HepG2 (cell line): ENCODE data around the gene PBX2. TPM values are rescaled to one million over a fixed set of nuclear protein-coding genes. Genes with fewer than 3 reads are reported as not detected.

Experiments
- CCAR2 ChIP-seq: fragments of 200-400 bp; formaldehyde crosslinking; optimal IDR thresholded peaks from 2 replicates; pipeline ENCODE3; 2018; ENCODE audit warnings: low read depth, mild to moderate bottlenecking, low read length, moderate library complexity
- CREB1 ChIP-seq, 2 experiments: fragments of 450-650 bp in 1 of 2; IDR thresholded peaks; 2 replicates each; pipeline ENCODE4 v1.6.1; 2016 to 2017; ENCODE audit warnings: control low read depth in 1 of 2, mild to moderate bottlenecking in 1 of 2, missing compliant biosample characterization in 1 of 2, missing genetic modification characterization in 1 of 2
- CREBL2 ChIP-seq: sonication (generic); formaldehyde crosslinking; IDR thresholded peaks from 2 replicates; pipeline ENCODE4 v1.8.1; 2023; ENCODE audit warnings: missing genetic modification reagents, mild to moderate bottlenecking, borderline replicate concordance
- HES4 ChIP-seq: sonication (generic); formaldehyde crosslinking; IDR thresholded peaks from 2 replicates; pipeline ENCODE4 v1.9.0; 2021; ENCODE audit warnings: mild to moderate bottlenecking, missing genetic modification reagents, borderline replicate concordance
- HNRNPL ChIP-seq: fragments of 200-400 bp; formaldehyde crosslinking; IDR thresholded peaks from 2 replicates; pipeline ENCODE4 v1.6.1; 2017; ENCODE audit warnings: mild to moderate bottlenecking, low read depth, low read length
- ISX ChIP-seq: sonication (generic); formaldehyde crosslinking; conservative IDR thresholded peaks from 2 replicates; pipeline ENCODE4 v1.5.0; 2020; ENCODE audit warnings: missing genetic modification reagents
- MXI1 ChIP-seq: IDR thresholded peaks from 3 replicates; pipeline ENCODE4 v1.6.1; 2012; ENCODE audit warnings: low read depth, low read length, inconsistent platforms, borderline replicate concordance
- NFIB ChIP-seq: sonication (generic); formaldehyde crosslinking; IDR thresholded peaks from 2 replicates; pipeline ENCODE4 v1.9.0; 2021; ENCODE audit warnings: missing genetic modification reagents, mild to moderate bottlenecking, borderline replicate concordance
- NFRKB ChIP-seq: fragments of 450-650 bp; IDR thresholded peaks from 2 replicates; pipeline ENCODE4 v1.6.1; 2017
- NR3C1 ChIP-seq: sonication (generic); formaldehyde crosslinking; IDR thresholded peaks from 2 replicates; pipeline ENCODE4 v1.4.0; 2020; ENCODE audit warnings: missing genetic modification reagents
- PPARG ChIP-seq: conservative IDR thresholded peaks from 2 replicates; pipeline ENCODE4 v1.6.1; 2016; ENCODE audit warnings: missing biosample characterization, missing genetic modification reagents
- SALL2 ChIP-seq: sonication (generic); formaldehyde crosslinking; IDR thresholded peaks from 2 replicates; pipeline ENCODE4 v1.8.1; 2023; ENCODE audit warnings: mild to moderate bottlenecking, missing genetic modification reagents, inconsistent platforms
- SP2 ChIP-seq: sonication (generic); formaldehyde crosslinking; IDR thresholded peaks from 2 replicates; pipeline ENCODE4 v1.5.1; 2020; ENCODE audit warnings: mild to moderate bottlenecking, missing genetic modification reagents
- SRSF4 ChIP-seq: fragments of 200-400 bp; formaldehyde crosslinking; IDR thresholded peaks from one replicate; pipeline ENCODE4 v1.6.1; 2018; ENCODE audit warnings: mild to moderate bottlenecking, low read depth, low read length, moderate library complexity; ENCODE audit not compliant: poor library complexity, severe bottlenecking
- SRSF9 ChIP-seq: fragments of 200-400 bp; formaldehyde crosslinking; IDR thresholded peaks from 2 replicates; pipeline ENCODE4 v1.6.1; 2018; ENCODE audit warnings: borderline replicate concordance, mild to moderate bottlenecking, low read depth, low read length; ENCODE audit not compliant: insufficient read depth, poor library complexity, severe bottlenecking
- TCF12 ChIP-seq, 2 experiments: fragments of 450-650 bp in 1 of 2; sonication (generic) in 1 of 2; formaldehyde crosslinking in 1 of 2; IDR thresholded peaks; 2 replicates each; pipeline versions ENCODE4 v1.6.1 to v1.8.0; 2017 to 2022; ENCODE audit warnings: antibody characterized with exemption in 1 of 2, mild to moderate bottlenecking in 1 of 2, missing genetic modification reagents in 1 of 2, moderate library complexity in 1 of 2
- TFDP1 ChIP-seq: IDR thresholded peaks from 2 replicates; pipeline ENCODE4 v1.6.1; 2016; ENCODE audit warnings: missing compliant biosample characterization, missing genetic modification reagents, borderline replicate concordance
- ZFP1 ChIP-seq: IDR thresholded peaks from 2 replicates; pipeline ENCODE4 v1.6.1; 2016
- ZKSCAN1 ChIP-seq: fragments of 150-350 bp; IDR thresholded peaks from 2 replicates; pipeline ENCODE4 v1.6.1; 2014; ENCODE audit warnings: low read length
- ZNF282 ChIP-seq: fragments of 450-650 bp; IDR thresholded peaks from 2 replicates; pipeline ENCODE4 v1.6.1; 2018; ENCODE audit not compliant: partially characterized antibody
- ZNF441 ChIP-seq: sonication (generic); formaldehyde crosslinking; IDR thresholded peaks from 2 replicates; pipeline ENCODE4 v1.7.0; 2021; ENCODE audit warnings: missing genetic modification reagents, borderline replicate concordance
- ZNF598 ChIP-seq: sonication (generic); formaldehyde crosslinking; IDR thresholded peaks from 2 replicates; pipeline ENCODE4 v1.5.1; 2020; ENCODE audit warnings: mild to moderate bottlenecking, missing genetic modification reagents, borderline replicate concordance
- ZNF615 ChIP-seq: sonication (generic); formaldehyde crosslinking; IDR thresholded peaks from 2 replicates; pipeline ENCODE4 v1.5.0; 2020; ENCODE audit warnings: mild to moderate bottlenecking, missing genetic modification reagents, borderline replicate concordance
- polyA plus RNA-seq, 8 experiments: library from polyadenylated mRNA; depleted of rRNA in 3 of 8; stranded (reverse) in 7 of 8; unstranded in 1 of 8; fragments of >200 nt; fragmentation: Illumina TruSeq in 4 of 8; extraction: Trizol in 4 of 8; gene quantifications; 2 replicates each; pipeline versions ENCODE4 v1.2.1 to v1.2.3, GENCODE V29; 2011 to 2016; ENCODE audit warnings: low read depth in 4 of 8, missing spikeins in 1 of 8, mixed read lengths in 1 of 8; ENCODE audit not compliant: insufficient read depth in 1 of 8
- total RNA-seq, 5 experiments: library from RNA; depleted of rRNA; stranded (reverse); fragments of >200 nt; fragmentation: Illumina TruSeq; extraction: Trizol; gene quantifications; 2 replicates each; pipeline ENCODE4 v1.2.3, GENCODE V29; 2016; ENCODE audit warnings: low read depth in 1 of 5
- TF ChIP-seq, protein P1 (sequence below): sonication (generic); formaldehyde crosslinking; IDR thresholded peaks from 2 replicates; pipeline ENCODE4 v1.5.0; 2020; ENCODE audit warnings: missing genetic modification reagents
- TF ChIP-seq, protein P2 (sequence below): sonication (generic); formaldehyde crosslinking; IDR thresholded peaks from 2 replicates; pipeline ENCODE4 v1.4.0; 2020; ENCODE audit warnings: missing genetic modification reagents

Gene PBX2
- total and polyA plus RNA-seq, 2 of the 13 experiments (the other 11 are each of a cell fraction or from before 2014, with no cell fraction given): 42.3 to 77.8 TPM

DNA sequence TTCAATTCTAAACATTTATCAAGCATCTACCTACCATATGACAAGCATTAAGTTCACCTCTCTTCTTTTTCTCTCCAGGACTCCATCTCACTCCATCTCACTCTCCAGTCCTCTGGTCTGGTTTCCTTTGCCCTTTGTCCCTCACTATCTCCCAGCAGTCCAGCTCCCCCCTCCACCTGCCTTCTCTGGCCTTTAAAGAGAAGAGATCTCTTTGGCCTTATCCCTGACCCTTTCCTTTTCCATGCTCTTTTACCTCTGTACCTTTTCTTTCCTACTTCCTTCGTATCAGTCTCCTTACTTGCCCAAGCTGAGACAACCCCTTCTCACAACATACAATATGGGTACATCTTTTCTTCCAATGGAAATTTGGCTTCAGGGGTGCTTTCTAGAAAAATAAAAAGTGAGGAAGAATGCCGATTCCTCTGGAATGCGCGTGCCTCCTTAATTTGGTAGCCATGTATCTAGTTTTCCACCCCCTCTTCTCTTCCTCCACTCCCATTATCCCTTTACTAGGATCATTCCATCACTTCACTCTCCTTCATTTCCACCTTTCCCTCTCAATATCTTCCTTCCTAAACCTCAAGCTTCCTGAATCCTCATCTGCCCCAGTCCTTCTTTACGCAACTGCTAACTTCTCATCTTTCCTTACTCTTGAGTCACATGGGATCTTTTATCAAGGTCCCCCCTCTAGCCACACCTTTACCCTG is 13.4 kb downstream of the PBX2 start (continued):
- TF ChIP-seq NFIB (CRISPR knock-in tag) (no peak), TCF12 (IDR thresholded peaks at IDR 0.05) (no peak), TCF12 (CRISPR knock-in tag; IDR thresholded peaks at IDR 0.05) (no peak), ZKSCAN1 (no peak), TFDP1 (CRISPR knock-in tag) (no peak), ZNF441 (CRISPR knock-in tag) (no peak), NFRKB (0 out of 2 replicates have a peak, but pooled peaks have one; percentile 28), SP2 (CRISPR knock-in tag) (no peak), ZNF615 (CRISPR knock-in tag) (no peak), PPARG (CRISPR knock-in tag) (no peak), HNRNPL (no peak), CREBL2 (CRISPR knock-in tag) (no peak), ZNF282 (no peak), HES4 (CRISPR knock-in tag) (no peak), ZFP1 (CRISPR knock-in tag) (no peak; the same call in 1 of the 2 replicates), MXI1 (no peak), SRSF9 (no peak), CCAR2 (peak; percentile 86), NR3C1 (CRISPR knock-in tag) (no peak), ZNF598 (CRISPR knock-in tag) (no peak), ISX (CRISPR knock-in tag) (no peak), SALL2 (CRISPR knock-in tag) (no peak), SRSF4 (no peak), CREB1 (IDR thresholded peaks at IDR 0.05) (no peak), CREB1 (CRISPR knock-in tag; IDR thresholded peaks at IDR 0.05) (no peak)
- TF ChIP-seq, protein P1, sequence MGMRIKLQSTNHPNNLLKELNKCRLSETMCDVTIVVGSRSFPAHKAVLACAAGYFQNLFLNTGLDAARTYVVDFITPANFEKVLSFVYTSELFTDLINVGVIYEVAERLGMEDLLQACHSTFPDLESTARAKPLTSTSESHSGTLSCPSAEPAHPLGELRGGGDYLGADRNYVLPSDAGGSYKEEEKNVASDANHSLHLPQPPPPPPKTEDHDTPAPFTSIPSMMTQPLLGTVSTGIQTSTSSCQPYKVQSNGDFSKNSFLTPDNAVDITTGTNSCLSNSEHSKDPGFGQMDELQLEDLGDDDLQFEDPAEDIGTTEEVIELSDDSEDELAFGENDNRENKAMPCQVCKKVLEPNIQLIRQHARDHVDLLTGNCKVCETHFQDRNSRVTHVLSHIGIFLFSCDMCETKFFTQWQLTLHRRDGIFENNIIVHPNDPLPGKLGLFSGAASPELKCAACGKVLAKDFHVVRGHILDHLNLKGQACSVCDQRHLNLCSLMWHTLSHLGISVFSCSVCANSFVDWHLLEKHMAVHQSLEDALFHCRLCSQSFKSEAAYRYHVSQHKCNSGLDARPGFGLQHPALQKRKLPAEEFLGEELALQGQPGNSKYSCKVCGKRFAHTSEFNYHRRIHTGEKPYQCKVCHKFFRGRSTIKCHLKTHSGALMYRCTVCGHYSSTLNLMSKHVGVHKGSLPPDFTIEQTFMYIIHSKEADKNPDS: no peak
- TF ChIP-seq, protein P2, sequence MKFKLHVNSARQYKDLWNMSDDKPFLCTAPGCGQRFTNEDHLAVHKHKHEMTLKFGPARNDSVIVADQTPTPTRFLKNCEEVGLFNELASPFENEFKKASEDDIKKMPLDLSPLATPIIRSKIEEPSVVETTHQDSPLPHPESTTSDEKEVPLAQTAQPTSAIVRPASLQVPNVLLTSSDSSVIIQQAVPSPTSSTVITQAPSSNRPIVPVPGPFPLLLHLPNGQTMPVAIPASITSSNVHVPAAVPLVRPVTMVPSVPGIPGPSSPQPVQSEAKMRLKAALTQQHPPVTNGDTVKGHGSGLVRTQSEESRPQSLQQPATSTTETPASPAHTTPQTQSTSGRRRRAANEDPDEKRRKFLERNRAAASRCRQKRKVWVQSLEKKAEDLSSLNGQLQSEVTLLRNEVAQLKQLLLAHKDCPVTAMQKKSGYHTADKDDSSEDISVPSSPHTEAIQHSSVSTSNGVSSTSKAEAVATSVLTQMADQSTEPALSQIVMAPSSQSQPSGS: no peak
